IMR-90 (cell line): ENCODE measurements around the gene HERC6. TPM values are rescaled to one million over a fixed set of nuclear protein-coding genes. Genes with fewer than 3 reads are reported as not detected.

ENCODE experiments used
- ATAC-seq: fragments of 200-7000 bp; cut with Tn5 transposase; 2 replicates; pipeline ENCODE4 v1.9.1; 2020; ENCODE audit warnings: low read depth, mild to moderate bottlenecking, moderate library complexity
- BruUV-seq: library from RNA; stranded (reverse); fragments of 400-500 nt; replicated peaks from 2 replicates; lab custom pipeline; 2021; lab: Mats Ljungman, UMichigan
- CTCF ChIA-PET: fragments of 300-600 bp; formaldehyde crosslinking; extraction: SDS; loops from one replicate; lab custom pipeline; 2021; ENCODE audit warnings: antibody characterized with exemption; lab: Yijun Ruan, JAX
- POLR2A ChIA-PET: fragments of 300-600 bp; sonication (Branson Sonifier 250); formaldehyde crosslinking; loops from one replicate; lab custom pipeline; 2022; ENCODE audit warnings: antibody characterized with exemption; ENCODE audit not compliant: unreplicated experiment; lab: Charles Lee
- DNase-seq: peaks from one replicate; pipeline ENCODE4 v3.0.0; 2013
- H2AFZ ChIP-seq: replicated peaks from 2 replicates; pipeline ENCODE3; 2013; ENCODE audit warnings: low read length, mild to moderate bottlenecking; ENCODE audit not compliant: poor library complexity
- H2AK5ac ChIP-seq: 2 replicates; pipeline ENCODE4 v1.6.1; 2013; ENCODE audit warnings: low read depth, low read length, inconsistent platforms
- H2AK9ac ChIP-seq: replicated peaks from 2 replicates; pipeline ENCODE3; 2013; ENCODE audit warnings: mild to moderate bottlenecking, low read depth, low read length, moderate library complexity; ENCODE audit not compliant: poor library complexity
- H2BK120ac ChIP-seq: 2 replicates; pipeline ENCODE4 v1.6.1; 2013; ENCODE audit warnings: low read depth, low read length, inconsistent platforms
- H2BK15ac ChIP-seq: 3 replicates; pipeline ENCODE4 v1.6.1; 2013; ENCODE audit warnings: low read depth, low read length, inconsistent platforms
- H2BK20ac ChIP-seq: 2 replicates; pipeline ENCODE4 v1.6.1; 2013; ENCODE audit warnings: low read depth, mild to moderate bottlenecking, inconsistent platforms, low read length, moderate library complexity
- H2BK5ac ChIP-seq: 2 replicates; pipeline ENCODE4 v1.6.1; 2013; ENCODE audit warnings: mild to moderate bottlenecking, low read depth, low read length, inconsistent platforms; ENCODE audit not compliant: poor library complexity, severe bottlenecking
- H3K14ac ChIP-seq: replicated peaks from 2 replicates; pipeline ENCODE4 v1.6.1; 2013; ENCODE audit warnings: low read depth, low read length, inconsistent platforms
- H3K18ac ChIP-seq: 2 replicates; pipeline ENCODE4 v1.6.1; 2013; ENCODE audit warnings: low read depth, low read length, control low read depth
- H3K23ac ChIP-seq: 2 replicates; pipeline ENCODE4 v1.6.1; 2013; ENCODE audit warnings: low read depth, low read length, inconsistent platforms
- H3K27ac ChIP-seq: 2 replicates; pipeline ENCODE4 v1.5.1; 2013; ENCODE audit warnings: mild to moderate bottlenecking, control low read depth, low read length; ENCODE audit not compliant: insufficient read depth
- H3K27me3 ChIP-seq: 2 replicates; pipeline ENCODE4 v1.6.1; 2013; ENCODE audit warnings: low read length; ENCODE audit not compliant: control insufficient read depth, insufficient read depth
- H3K36me3 ChIP-seq: 2 replicates; pipeline ENCODE4 v1.6.1; 2013; ENCODE audit warnings: low read length, mixed read lengths; ENCODE audit not compliant: control insufficient read depth, insufficient read depth
- H3K4ac ChIP-seq: 2 replicates; pipeline ENCODE4 v1.6.1; 2013; ENCODE audit warnings: low read depth, low read length, inconsistent platforms
- H3K4me1 ChIP-seq: 2 replicates; pipeline ENCODE4 v1.6.1; 2013; ENCODE audit warnings: low read length, mixed read lengths; ENCODE audit not compliant: control insufficient read depth, insufficient read depth
- H3K4me2 ChIP-seq: 2 replicates; pipeline ENCODE4 v1.6.1; 2013; ENCODE audit warnings: low read depth, mild to moderate bottlenecking, control low read depth, low read length, moderate library complexity
- H3K4me3 ChIP-seq: 2 replicates; pipeline ENCODE4 v1.5.1; 2013; ENCODE audit warnings: low read depth, mild to moderate bottlenecking, control low read depth, low read length, moderate library complexity; ENCODE audit not compliant: insufficient read depth
- H3K56ac ChIP-seq: 2 replicates; pipeline ENCODE4 v1.6.1; 2013; ENCODE audit warnings: low read length, inconsistent platforms; ENCODE audit not compliant: insufficient read depth; ENCODE audit errors: extremely low read depth
- H3K79me1 ChIP-seq, 2 experiments: 2 replicates each; pipeline ENCODE4 v1.6.1; 2013; ENCODE audit warnings: low read length in 2 of 2, inconsistent platforms in 1 of 2, low read depth in 1 of 2
- H3K9ac ChIP-seq: 2 replicates; pipeline ENCODE4 v1.6.1; 2013; ENCODE audit warnings: low read depth, low read length, control low read depth
- H3K9me1 ChIP-seq: 2 replicates; pipeline ENCODE4 v1.6.1; 2013; ENCODE audit warnings: low read length, inconsistent platforms; ENCODE audit not compliant: insufficient read depth
- H3K9me3 ChIP-seq: 2 replicates; pipeline ENCODE4 v1.6.1; 2013; ENCODE audit warnings: low read length; ENCODE audit not compliant: control insufficient read depth, insufficient read depth
- H4K20me1 ChIP-seq: 2 replicates; pipeline ENCODE4 v1.6.1; 2013; ENCODE audit warnings: low read length, inconsistent platforms; ENCODE audit not compliant: insufficient read depth
- H4K5ac ChIP-seq: 2 replicates; pipeline ENCODE4 v1.6.1; 2013; ENCODE audit warnings: mild to moderate bottlenecking, low read depth, low read length, control low read depth
- H4K8ac ChIP-seq, 2 experiments: 2 replicates each; pipeline ENCODE4 v1.6.1; 2013; ENCODE audit warnings: low read depth in 2 of 2, low read length in 2 of 2, control low read depth in 1 of 2, inconsistent platforms in 1 of 2
- H4K91ac ChIP-seq: 2 replicates; pipeline ENCODE4 v1.6.1; 2013; ENCODE audit warnings: low read depth, low read length, inconsistent platforms; ENCODE audit not compliant: insufficient read depth
- BHLHE40 ChIP-seq: fragments of 150-350 bp; IDR thresholded peaks from 2 replicates; pipeline ENCODE4 v1.6.1; 2016; ENCODE audit warnings: mild to moderate bottlenecking, low read depth, low read length
- CHD1 ChIP-seq: IDR thresholded peaks from 2 replicates; pipeline ENCODE4 v1.6.1; 2012; ENCODE audit warnings: low read depth, low read length, improper control_type of control experiment
- FOS ChIP-seq: fragments of 150-350 bp; IDR thresholded peaks from 2 replicates; pipeline ENCODE4 v1.6.1; 2016; ENCODE audit warnings: low read depth, low read length
- MAFK ChIP-seq: IDR thresholded peaks from 2 replicates; pipeline ENCODE4 v1.6.1; 2012; ENCODE audit warnings: low read depth, low read length, improper control_type of control experiment
- NFE2L2 ChIP-seq: fragments of 150-350 bp; IDR thresholded peaks from 2 replicates; pipeline ENCODE4 v1.6.1; 2016; ENCODE audit warnings: low read depth, mild to moderate bottlenecking, low read length
- POLR2A ChIP-seq: IDR thresholded peaks from 2 replicates; pipeline ENCODE4 v1.6.1; 2012; ENCODE audit warnings: mild to moderate bottlenecking, low read depth, low read length
- SMC3 ChIP-seq: fragments of 150-350 bp; IDR thresholded peaks from 2 replicates; pipeline ENCODE4 v1.6.1; 2016; ENCODE audit warnings: low read depth, mild to moderate bottlenecking, antibody characterized with exemption, low read length, moderate library complexity
- WGBS, 2 experiments: methylation state at CpG; one replicate each; pipeline versions ENCODE4 v1.1.5 to v1.1.7; 2013; ENCODE audit warnings: missing lambda C conversion rate in 2 of 2; ENCODE audit not compliant: insufficient read length in 1 of 2; ENCODE audit errors: extremely low coverage in 2 of 2; 5-methylcytosine and 5-hydroxymethylcytosine counted together
- dilution Hi-C: fragments of 300-500 bp; cut with HindIII; formaldehyde crosslinking; loops from one replicate; pipeline ENCODE4 v1.14.3; 2018; ENCODE audit warnings: low sequenced_read_pairs; ENCODE audit not compliant: unreplicated experiment
- in situ Hi-C: fragments of 300-500 bp; cut with MboI; formaldehyde crosslinking; loops from 3 replicates; pipeline ENCODE4 v1.14.3; 2019; ENCODE audit warnings: low sequenced_read_pairs, inconsistent platforms, mixed read lengths
- intact Hi-C: fragments of 100-400 bp; cut with micrococcal nuclease; formaldehyde crosslinking; loops from 2 replicates; pipeline ENCODE4 v1.10.0; 2022
- polyA plus RNA-seq, 3 experiments: library from polyadenylated mRNA; depleted of rRNA; stranded (reverse); fragments of >200 nt; gene quantifications; 2 replicates each; pipeline ENCODE4 v1.2.3, GENCODE V29; 2012; ENCODE audit warnings: low replicate concordance in 1 of 3
- total RNA-seq: library from RNA; depleted of rRNA; stranded (reverse); fragments of >200 nt; gene quantifications from 2 replicates; pipeline ENCODE4 v1.2.3, GENCODE V29; 2012
- TF ChIP-seq, protein P1 (sequence below): conservative IDR thresholded peaks from 2 replicates; pipeline ENCODE4 v1.5.1; 2012; ENCODE audit warnings: mild to moderate bottlenecking, low read depth, low read length, improper control_type of control experiment
- TF ChIP-seq, protein P2 (sequence below): fragments of 150-350 bp; IDR thresholded peaks from 2 replicates; pipeline ENCODE4 v1.6.1; 2016; ENCODE audit warnings: low read depth, mild to moderate bottlenecking, low read length, moderate library complexity, borderline replicate concordance

HERC6 gene
- total and polyA plus RNA-seq, 2 of the 4 experiments (the other 2 are of a cell fraction), result 0.53 to 1.6 TPM

DNA sequence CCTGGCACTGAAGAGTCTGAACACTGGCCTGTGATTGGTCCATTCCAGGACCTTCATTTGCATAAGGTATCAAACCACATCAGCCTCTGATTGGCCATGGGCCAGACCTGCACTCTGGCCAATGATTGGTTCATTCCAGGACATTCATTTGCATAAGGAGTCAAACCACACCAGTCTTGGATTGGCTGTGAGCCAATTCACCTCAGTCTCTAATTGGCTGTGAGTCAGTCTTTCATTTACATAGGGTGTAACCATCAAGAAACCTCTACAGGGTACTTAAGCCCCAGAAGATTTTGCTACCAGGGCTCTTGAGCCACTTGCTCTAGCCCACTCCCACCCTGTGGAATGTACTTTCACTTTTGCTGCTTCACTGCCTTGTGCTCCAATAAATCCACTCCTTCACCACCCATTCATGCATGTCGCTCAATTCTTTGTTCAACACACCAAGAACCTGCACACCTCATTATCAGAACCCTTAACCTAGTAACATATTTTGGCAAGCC, 64.1 kb downstream of the HERC6 start:
- Histone ChIP-seq H2BK15ac (no peak overlapping the region), H3K9me1 (no peaks in the 10 kb centered on the region), H3K27me3 (no peaks in the 10 kb centered on the region; the same call in 1 of the 2 replicates), H3K36me3 (no peaks in the 10 kb centered on the region), H3K23ac (no peak overlapping the region), H2AK5ac (no peak overlapping the region), H2AK9ac (no peak overlapping the region), H4K20me1 (no peaks in the 10 kb centered on the region), H3K27ac (no peak overlapping the region), H3K4ac (no peak overlapping the region), H2BK20ac (no peak overlapping the region), H4K5ac (no peak overlapping the region), H3K14ac (no peak overlapping the region), H3K56ac (no peak overlapping the region), H4K8ac (no peak overlapping the region), H3K79me1 (no peaks in the 10 kb centered on the region), H3K9me3 (no peaks in the 10 kb centered on the region), H3K4me1 (no peaks in the 10 kb centered on the region), H3K4me2 (no peak overlapping the region), H3K18ac (no peak overlapping the region), H2AFZ (no peak overlapping the region), H3K9ac (no peak overlapping the region), H4K91ac (no peak overlapping the region), H2BK120ac (no peak overlapping the region), H2BK5ac (no peak overlapping the region), H3K4me3 (no peak overlapping the region)
- no CpG with 5 or more reads among the region's 1 CpG for WGBS, 2 experiments
- TF ChIP-seq MAFK, result no peak
- TF ChIP-seq SMC3, result no peak
- TF ChIP-seq, protein P1, sequence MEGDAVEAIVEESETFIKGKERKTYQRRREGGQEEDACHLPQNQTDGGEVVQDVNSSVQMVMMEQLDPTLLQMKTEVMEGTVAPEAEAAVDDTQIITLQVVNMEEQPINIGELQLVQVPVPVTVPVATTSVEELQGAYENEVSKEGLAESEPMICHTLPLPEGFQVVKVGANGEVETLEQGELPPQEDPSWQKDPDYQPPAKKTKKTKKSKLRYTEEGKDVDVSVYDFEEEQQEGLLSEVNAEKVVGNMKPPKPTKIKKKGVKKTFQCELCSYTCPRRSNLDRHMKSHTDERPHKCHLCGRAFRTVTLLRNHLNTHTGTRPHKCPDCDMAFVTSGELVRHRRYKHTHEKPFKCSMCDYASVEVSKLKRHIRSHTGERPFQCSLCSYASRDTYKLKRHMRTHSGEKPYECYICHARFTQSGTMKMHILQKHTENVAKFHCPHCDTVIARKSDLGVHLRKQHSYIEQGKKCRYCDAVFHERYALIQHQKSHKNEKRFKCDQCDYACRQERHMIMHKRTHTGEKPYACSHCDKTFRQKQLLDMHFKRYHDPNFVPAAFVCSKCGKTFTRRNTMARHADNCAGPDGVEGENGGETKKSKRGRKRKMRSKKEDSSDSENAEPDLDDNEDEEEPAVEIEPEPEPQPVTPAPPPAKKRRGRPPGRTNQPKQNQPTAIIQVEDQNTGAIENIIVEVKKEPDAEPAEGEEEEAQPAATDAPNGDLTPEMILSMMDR, result no peak
- TF ChIP-seq CHD1, result no peak
- TF ChIP-seq NFE2L2, result no peak
- TF ChIP-seq POLR2A, result no peak
- no peak for TF ChIP-seq BHLHE40
- TF ChIP-seq, protein P2, sequence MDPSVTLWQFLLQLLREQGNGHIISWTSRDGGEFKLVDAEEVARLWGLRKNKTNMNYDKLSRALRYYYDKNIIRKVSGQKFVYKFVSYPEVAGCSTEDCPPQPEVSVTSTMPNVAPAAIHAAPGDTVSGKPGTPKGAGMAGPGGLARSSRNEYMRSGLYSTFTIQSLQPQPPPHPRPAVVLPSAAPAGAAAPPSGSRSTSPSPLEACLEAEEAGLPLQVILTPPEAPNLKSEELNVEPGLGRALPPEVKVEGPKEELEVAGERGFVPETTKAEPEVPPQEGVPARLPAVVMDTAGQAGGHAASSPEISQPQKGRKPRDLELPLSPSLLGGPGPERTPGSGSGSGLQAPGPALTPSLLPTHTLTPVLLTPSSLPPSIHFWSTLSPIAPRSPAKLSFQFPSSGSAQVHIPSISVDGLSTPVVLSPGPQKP, result no peak
- TF ChIP-seq FOS, result no peak
- no peak for ATAC-seq
- no peak for DNase-seq
- in situ Hi-C loops, result no loop called here
- BruUV-seq, result no TSS peak
- CTCF ChIA-PET, result interaction anchor here (0.6 kb wide), 1 partner anchor 73 kb away, joined by 3 read pairs; no protein-coding TSS in a partner anchor
- intact Hi-C loops, result no loop called here
- dilution Hi-C loops, result no loop called here
- POLR2A ChIA-PET, result no interaction called here
